GM18870 (cell line): ENCODE measurements around the gene SLIT3.
A peak's percentile ranks its signal among the peaks of the same experiment; 100 is the strongest.

Experiments used
- ATAC-seq: cut with Tn5 transposase; IDR thresholded peaks from one replicate; pipeline ENCODE4 v1.9.1; 2021; ENCODE audit warnings: moderate library complexity; ENCODE audit not compliant: unreplicated experiment

The SLIT3 gene

DNA sequence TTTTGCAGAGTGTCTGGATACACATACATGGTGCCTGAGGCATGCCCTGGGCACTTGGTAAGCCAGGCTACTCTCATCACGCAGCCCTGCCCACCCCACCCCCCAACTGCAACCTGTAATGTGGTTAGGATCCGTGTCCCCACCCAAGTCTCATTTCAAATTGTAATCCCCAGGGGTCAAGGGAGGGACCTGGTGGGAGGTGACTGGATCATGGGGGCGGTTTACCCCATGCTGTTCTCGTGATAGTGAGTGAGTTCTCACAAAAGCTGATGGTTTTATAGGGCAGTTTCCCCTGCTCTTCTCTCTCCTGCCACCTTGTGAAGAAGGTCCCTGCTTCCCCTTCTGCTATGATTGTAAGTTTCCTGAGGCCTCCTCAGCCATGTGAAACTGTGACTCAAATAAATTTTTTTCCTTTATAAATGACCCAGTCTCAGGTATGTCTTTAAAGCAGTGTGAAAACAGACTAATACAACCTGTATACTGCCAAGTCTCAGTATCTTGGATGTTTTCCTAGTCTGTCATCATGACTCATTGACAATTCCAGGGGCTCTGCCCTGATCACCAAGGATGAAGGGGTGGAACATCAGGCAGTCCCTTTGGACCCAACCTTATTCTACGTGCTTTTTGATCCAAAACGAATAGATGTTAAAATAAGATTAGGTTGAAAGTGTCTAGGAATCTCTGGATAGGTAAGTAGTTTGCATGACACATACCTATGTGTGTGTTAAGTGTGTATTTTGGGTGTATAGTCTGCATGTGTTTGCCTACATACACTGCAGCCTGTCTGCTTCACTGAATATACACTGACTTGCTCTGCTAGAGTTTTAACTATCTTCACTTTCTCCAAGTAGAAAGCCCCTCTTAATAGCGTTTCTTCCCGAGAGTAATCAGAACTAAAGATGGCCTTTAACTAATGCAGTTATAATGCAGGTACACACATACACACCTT lies 293.8 kb downstream of the SLIT3 start:
- no peak for ATAC-seq

GRCh38 chr5:169004551-169004950 lies 296.4 kb downstream of the SLIT3 start:
- ATAC-seq = no peak

DNA sequence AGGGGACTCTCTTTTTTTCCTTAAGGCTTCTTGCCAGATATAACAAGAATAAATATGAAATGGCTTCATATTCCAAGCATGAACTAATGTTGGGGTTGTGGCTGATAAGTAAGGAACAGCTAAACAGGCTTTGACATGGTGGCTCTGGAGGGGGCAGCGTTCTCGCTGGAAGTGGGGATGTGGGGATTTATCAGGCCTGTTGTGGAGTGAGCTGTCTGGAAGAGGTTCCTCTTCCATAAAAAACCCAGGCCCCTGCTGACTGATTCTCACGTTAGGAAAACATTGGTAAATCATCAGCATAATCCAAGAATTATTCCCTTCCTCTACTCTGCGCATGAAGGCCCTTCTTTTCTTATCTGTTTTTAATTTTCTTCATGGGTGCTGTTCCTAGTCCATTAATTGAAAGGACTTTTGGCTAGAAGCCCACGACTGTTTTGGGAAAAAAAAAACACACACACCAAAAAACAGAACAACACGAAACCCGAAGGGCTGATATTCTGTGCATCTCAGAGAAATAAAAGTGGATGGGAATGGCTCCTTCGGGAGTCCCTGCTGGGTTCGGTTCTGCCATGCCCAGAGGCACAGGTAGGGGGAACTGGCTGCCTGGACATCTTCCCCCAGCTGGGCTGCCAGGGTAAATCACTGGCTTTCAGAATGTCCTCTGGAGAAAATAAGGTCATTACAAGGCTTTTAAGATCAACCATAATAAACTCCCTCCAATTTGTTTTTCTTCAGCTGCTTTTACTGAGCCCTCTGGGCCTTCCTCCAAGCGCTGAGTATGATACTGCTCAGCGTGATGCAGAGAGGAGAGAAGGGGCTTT lies 297.0 kb downstream of the SLIT3 start:
- ATAC-seq = no peak

DNA sequence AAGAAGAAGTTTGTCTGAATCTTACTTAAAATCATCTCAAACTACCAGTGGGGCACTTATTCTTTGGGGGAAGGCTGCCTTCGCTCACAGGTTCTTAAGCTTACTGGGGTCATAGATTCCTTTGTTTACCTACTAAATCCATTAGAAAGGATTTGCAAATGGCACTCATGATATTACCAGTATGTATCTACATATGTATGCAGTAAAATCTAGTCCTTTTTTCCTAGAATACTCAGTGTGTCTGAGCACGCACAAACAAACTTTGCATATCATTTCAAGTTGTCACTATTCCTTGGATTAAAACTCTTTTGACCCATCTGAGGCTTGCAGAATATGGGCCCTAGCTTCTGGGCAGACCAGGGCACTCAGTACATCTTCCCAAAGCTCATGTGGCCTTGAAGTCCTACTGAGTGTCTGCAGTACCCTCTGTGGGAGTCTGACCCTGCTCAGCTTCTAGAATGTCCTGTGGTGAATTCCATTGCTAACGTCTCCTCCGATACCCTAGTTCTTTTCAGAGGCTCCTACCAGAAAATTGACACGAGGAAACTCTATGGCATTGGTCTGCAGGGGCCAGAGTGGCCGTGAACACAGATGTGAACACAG lies 297.9 kb downstream of the SLIT3 start:
- no peak for ATAC-seq

DNA sequence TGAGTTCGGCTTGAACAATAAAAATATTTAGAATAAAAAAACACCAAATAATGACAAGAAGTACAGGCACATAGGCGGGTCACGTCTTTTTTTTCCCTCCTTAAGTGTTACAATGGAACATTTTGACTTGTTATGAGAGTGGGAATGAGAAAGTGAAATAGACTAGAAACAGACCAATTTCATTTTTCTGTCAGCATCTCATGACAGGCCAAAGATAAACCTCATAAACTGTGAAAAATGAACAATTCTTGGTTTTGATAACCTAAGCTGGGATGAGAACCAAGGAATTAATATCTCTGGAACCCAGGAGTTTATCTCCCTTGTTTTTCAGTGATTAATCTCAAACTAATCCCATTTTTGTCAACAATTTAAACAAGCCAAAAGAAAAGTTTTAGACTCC lies 299.5 kb downstream of the SLIT3 start:
- no peak for ATAC-seq

GRCh38 chr5:168995024-168995423 lies 305.9 kb downstream of the SLIT3 start:
- ATAC-seq = no peak

- ATAC-seq = no peak
Observed at GRCh38 chr5:168992687-168993086, 308.3 kb downstream of the SLIT3 start.

GRCh38 chr5:168992016-168992415 lies 308.9 kb downstream of the SLIT3 start:
- ATAC-seq = no peak

- ATAC-seq = no peak
Observed at GRCh38 chr5:168991311-168991710, 309.6 kb downstream of the SLIT3 start.

DNA sequence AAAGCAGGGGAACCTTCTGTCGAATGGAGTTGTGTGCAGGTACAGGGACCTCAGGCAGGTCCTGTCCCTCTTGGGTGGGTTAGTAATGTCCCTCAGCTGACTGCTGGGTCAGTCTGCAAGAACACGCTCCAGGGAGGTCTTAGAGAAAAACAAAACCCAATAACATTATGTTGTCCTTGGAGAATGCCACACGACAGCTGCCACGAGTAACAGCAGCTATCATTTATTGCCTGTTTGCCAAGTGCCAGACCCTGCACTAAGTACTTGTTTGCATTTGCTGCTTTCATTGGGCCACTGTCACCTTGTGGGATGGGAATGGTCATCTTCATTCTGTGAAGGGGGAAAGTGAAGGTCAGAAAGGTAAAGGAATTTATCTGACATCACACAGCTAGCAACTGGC lies 310.3 kb downstream of the SLIT3 start:
- ATAC-seq = no peak

DNA sequence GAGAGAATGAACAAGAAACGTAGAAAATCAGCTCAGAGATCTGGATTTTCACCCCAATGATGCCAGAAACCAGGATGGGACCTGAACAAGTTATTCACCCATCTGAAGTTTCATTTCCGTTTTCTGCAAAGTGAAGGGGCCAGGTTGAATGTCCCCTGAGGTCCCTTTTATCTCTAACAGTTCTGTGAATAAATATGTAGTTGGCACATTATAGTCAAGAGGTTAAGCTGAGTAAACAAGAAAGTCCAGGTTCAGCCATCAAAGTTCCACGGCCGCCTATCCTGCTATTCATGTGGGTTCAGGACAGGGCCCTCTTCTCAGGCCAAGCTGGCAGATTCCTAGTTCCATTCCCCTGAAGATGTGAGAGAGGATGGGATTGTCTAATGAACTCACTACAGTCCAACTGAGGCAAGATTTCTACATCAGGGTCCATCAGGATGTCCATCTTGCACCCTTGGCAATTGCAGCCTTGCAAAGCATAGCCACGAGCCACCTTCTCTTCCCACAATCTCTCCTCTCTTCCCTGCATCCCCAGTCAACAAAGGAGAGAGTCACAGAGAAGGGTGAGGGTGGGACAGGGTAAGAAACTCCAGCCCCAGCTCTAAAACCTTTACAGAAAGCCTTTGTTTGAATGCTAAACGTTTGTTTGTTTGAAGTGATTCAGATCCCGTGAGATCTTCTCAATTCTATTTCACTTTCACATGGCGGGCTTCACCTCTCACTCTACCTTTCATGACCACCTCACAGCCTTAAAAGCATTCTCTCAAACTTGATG lies 311.0 kb downstream of the SLIT3 start:
- ATAC-seq = no peak

DNA sequence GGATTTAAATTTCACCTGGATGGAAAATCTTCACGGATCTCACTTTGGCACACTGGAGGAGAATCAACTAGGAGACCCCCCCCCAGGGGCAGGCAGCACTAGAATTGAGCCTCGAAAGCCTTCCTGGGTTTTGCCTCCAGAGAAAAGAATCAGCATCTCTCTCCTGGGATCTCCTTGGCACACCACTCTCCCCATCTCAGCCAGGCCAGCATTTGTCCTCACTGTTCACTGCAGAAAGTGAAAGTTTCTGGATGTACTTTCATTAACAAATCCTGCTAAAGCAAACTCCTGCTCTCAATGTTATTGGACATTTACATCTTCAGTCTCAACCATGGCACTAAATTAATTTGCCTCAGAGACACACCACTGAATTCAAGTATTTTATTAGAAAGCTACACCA lies 312.2 kb downstream of the SLIT3 start:
- ATAC-seq = no peak

DNA sequence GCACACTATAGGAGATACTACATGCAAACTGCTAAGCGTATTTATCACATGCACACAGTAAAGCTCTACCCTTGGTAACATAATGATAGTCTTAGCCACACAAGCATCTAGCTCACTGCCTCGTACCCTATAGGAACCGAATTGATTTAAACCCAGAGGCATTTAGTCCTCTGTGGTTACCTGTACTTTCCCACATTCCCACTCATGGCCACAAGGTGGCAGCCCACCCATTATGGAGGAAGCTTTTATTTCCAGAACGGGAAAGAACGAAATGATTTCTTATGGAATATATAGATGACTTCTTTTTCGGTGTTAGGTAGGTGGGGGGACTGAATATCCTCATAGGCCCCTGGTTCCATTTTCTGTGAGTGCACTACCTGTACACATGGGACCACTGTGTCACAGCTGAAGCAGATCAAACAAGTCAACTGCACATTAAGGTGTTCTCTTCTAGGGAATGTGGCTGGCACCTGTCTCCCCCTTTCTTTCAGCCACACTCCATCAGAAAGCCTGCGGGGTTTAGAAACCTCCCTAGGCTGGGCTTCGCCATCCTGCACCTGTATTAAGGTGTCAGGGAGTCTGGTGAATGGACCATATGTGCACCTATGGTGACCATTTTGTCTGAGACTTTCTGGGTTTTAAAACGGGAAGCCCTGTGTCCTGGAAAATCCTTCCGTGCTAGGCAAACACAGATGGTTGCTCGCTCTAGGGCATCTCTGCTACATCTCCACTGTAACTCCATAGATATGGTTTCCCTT lies 313.2 kb downstream of the SLIT3 start:
- peak; percentile 50 for ATAC-seq

GRCh38 chr5:168985454-168985853 lies 315.5 kb downstream of the SLIT3 start:
- no peak for ATAC-seq

DNA sequence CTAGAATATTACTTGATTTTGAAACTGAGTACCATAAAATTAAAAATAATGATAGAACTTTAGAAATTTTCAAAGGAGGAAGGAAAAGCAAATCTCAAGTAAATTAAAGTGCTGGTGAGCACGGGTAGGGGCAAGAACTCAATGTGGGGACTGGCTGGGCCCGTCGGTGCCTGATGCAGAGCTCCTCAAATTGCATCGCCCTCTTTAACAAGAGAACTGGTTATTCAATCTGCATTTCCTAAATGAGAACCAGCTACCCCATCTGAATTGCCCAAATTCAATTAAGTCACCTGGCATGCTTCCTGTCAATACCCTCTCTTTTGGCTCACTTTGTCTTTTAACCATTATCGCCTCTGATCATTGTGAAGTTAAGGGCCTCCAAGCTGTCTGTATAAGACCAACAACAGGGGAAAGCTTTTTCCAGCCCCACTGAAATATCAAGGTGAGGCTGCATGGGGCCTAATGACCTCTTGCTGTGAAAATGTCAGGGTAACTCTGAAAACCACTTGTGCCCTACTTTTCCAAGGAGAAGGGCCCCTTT lies 316.7 kb downstream of the SLIT3 start:
- ATAC-seq = no peak

- ATAC-seq = no peak
Observed at GRCh38 chr5:168979135-168979534, 321.8 kb downstream of the SLIT3 start.

GRCh38 chr5:168978500-168978899 lies 322.4 kb downstream of the SLIT3 start:
- no peak for ATAC-seq

DNA sequence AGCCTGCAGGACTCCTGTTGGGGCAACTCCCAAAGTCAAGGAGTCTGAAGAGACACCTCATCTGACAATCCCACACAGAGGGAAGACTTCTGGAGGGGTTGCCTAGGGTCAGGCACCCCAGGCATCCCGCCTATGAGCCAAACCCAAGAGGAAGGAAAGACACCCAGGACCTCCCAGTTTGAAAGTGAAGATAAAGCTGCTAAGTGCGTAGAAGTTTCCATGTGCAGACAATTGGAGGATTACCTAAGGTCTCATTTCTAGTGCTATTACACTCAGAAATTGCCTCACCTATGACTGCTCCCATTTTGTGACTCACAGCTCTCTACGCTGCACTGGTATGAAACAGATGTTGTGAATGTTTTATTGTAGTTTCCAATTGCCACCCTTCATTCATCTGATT lies 322.9 kb downstream of the SLIT3 start:
- ATAC-seq = no peak

- no peak for ATAC-seq
Observed at GRCh38 chr5:168976311-168976970, 324.5 kb downstream of the SLIT3 start.
